HT1080 (cell line): ENCODE results near the gene GADD45A. TPM values are rescaled to one million over a fixed set of nuclear protein-coding genes. Genes with fewer than 3 reads are reported as not detected.

Experiments
- small RNA-seq: library from RNA; depleted of rRNA; stranded (forward); fragments of <200 nt; gene quantifications from one replicate; pipeline ENCODE3, GENCODE V24; 2014
- total RNA-seq: library from RNA; depleted of rRNA; stranded (reverse); fragments of >200 nt; shearing (Covaris generic); gene quantifications from 2 replicates; pipeline ENCODE4 v1.2.3, GENCODE V29; 2014; rRNA removed

The GADD45A gene
- total RNA-seq, 1 experiment from 2014 or later, result 73.3 TPM

Small RNAs within 50 kb of the gene (small RNA-seq; reads per million reads assigned to genes)
- not detected for gene RN7SL392P

Other genes starting within 250 kb of the GADD45A start
- gene GNG12, start 148.3 kb downstream of the GADD45A start, total RNA-seq, result 115 and 144 TPM in 2 replicates